Small intestine (tissue), 7 donors: ENCODE results near the gene TNFAIP2. TPM values are rescaled to one million over a fixed set of nuclear protein-coding genes. Genes with fewer than 3 reads are reported as not detected.
"Not testable (repeated sequence)": the region's sequence is repeated elsewhere in the genome, so short reads cannot be mapped to it uniquely, and the experiment has no call there.

Source experiments
- DNase-seq, 2 donors: peaks; one replicate each; pipeline versions ENCODE4 v3.0.0 to v3.0.0-alpha.2; 2013
- FAIRE-seq: peaks from 2 replicates; lab custom pipeline; 2012; peaks lifted over from hg19 to GRCh38; lab: Jason Lieb, UNC
- H3K27ac ChIP-seq, 3 donors: one replicate each; pipeline ENCODE4 v1.5.1; 2013; ENCODE audit warnings: low read length in 2 of 3, mild to moderate bottlenecking in 2 of 3, control low read depth in 1 of 3, inconsistent platforms in 1 of 3, low read depth in 1 of 3, moderate library complexity in 1 of 3
- H3K27me3 ChIP-seq, 3 donors: one replicate each; pipeline ENCODE4 v1.6.1; 2013; ENCODE audit warnings: low read length in 3 of 3, inconsistent platforms in 1 of 3; ENCODE audit not compliant: control insufficient read depth in 3 of 3, insufficient read depth in 3 of 3
- H3K36me3 ChIP-seq, 3 donors: one replicate each; pipeline ENCODE4 v1.6.1; 2013; ENCODE audit warnings: low read length in 3 of 3, inconsistent platforms in 1 of 3, low read depth in 1 of 3, mild to moderate bottlenecking in 1 of 3, moderate library complexity in 1 of 3; ENCODE audit not compliant: control insufficient read depth in 3 of 3, insufficient read depth in 2 of 3
- H3K4me1 ChIP-seq, 3 donors: one replicate each; pipeline ENCODE4 v1.6.1; 2013; ENCODE audit warnings: low read length in 2 of 3, inconsistent platforms in 1 of 3, low read depth in 1 of 3, mild to moderate bottlenecking in 1 of 3, moderate library complexity in 1 of 3; ENCODE audit not compliant: control insufficient read depth in 3 of 3, insufficient read depth in 2 of 3
- H3K4me3 ChIP-seq, 3 donors: one replicate each; pipeline ENCODE4 v1.5.1; 2013; ENCODE audit warnings: low read length in 3 of 3, control low read depth in 1 of 3, inconsistent platforms in 1 of 3, low read depth in 1 of 3, mild to moderate bottlenecking in 1 of 3, moderate library complexity in 1 of 3
- H3K9me3 ChIP-seq, 2 donors: one replicate each; pipeline ENCODE4 v1.6.1; 2013; ENCODE audit warnings: low read depth in 1 of 2, low read length in 1 of 2; ENCODE audit not compliant: control insufficient read depth in 2 of 2, insufficient read depth in 1 of 2
- WGBS, 3 donors: extraction: QIAGEN DNeasy Blood & Tissue Kit; methylation state at CpG; one replicate each; pipeline ENCODE4 v1.1.7; 2013; 5-methylcytosine and 5-hydroxymethylcytosine counted together
- polyA plus RNA-seq, 4 donors: library from polyadenylated mRNA; stranded (reverse) in 3 of 4; unstranded in 1 of 4; fragments of 200-250 nt in 3 of 4; fragments of 120-200 nt in 1 of 4; gene quantifications; one replicate each; pipeline versions ENCODE4 v1.2.1 to v1.2.3, GENCODE V29; 2013
- donor health status: healthy with polysubstance abuse.
- donor health status: control.
- donor health status: control.
- donor health status: Bipolar disorder and iron deficiency.
- donor health status: healthy.

The TNFAIP2 gene
- polyA plus RNA-seq, 4 donors, result 7.2 to 42.9 (median 15.4) TPM

- Histone ChIP-seq H3K27me3 (peaks cover 0 to 32% (median 5%) of the 10 kb centered on the region in 3 donors), H3K9me3 (no peaks in the 10 kb centered on the region), H3K4me3 (no peak overlapping the region), H3K27ac (no peak overlapping the region), H3K4me1 (peaks cover 0 to 2% (median 0%) of the 10 kb centered on the region in 3 donors), H3K36me3 (no peaks in the 10 kb centered on the region)
- FAIRE-seq, result no peak
- DNase-seq, result no peak
- WGBS, 3 donors, result 41 to 54% (median 51%) methylated on average over 4 of the region's 4 CpGs
These were observed 20.8 kb downstream of the TNFAIP2 start for GRCh38 chr14:103144085-103144484.

- FAIRE-seq (no peak), DNase-seq (no peak)
- Histone ChIP-seq H3K4me1 (no peaks in the 10 kb centered on the region), H3K36me3 (no peaks in the 10 kb centered on the region), H3K9me3 (no peaks in the 10 kb centered on the region), H3K27me3 (peaks cover 0 to 17% (median 5%) of the 10 kb centered on the region in 3 donors), H3K27ac (no peak overlapping the region), H3K4me3 (no peak overlapping the region)
- 84 to 87% (median 86%) methylated on average over 19 of the region's 19 CpGs for WGBS, 3 donors
These were observed 23.0 kb downstream of the TNFAIP2 start for GRCh38 chr14:103146141-103146709.

- no peaks in the 10 kb centered on the region for H3K9me3 ChIP-seq
- 40 to 70% (median 47%) methylated on average over 10 of the region's 10 CpGs for WGBS, 3 donors
- DNase-seq, result peak; percentile 9 to 38
- no peaks in the 10 kb centered on the region for H3K4me1 ChIP-seq
- no peak overlapping the region for H3K27ac ChIP-seq
- peaks cover 0 to 5% (median 0%) of the 10 kb centered on the region in 3 donors for H3K27me3 ChIP-seq
- FAIRE-seq, result no peak
- H3K4me3 ChIP-seq, result no peak overlapping the region
- no peaks in the 10 kb centered on the region for H3K36me3 ChIP-seq
These were observed 26.3 kb downstream of the TNFAIP2 start for GRCh38 chr14:103149351-103150237.

GRCh38 chr14:103151270-103151945 lies 28.1 kb downstream of the TNFAIP2 start:
- H3K9me3 ChIP-seq, result no peaks in the 10 kb centered on the region
- no peaks in the 10 kb centered on the region for H3K4me1 ChIP-seq
- peaks cover 0 to under 1% (median 0%) of the 10 kb centered on the region in 3 donors for H3K27me3 ChIP-seq
- no peak overlapping the region for H3K27ac ChIP-seq
- no peak overlapping the region for H3K4me3 ChIP-seq
- 72 to 73% (median 72%) methylated on average over 15 of the region's 15 CpGs for WGBS, 3 donors
- no peak for DNase-seq
- H3K36me3 ChIP-seq, result no peaks in the 10 kb centered on the region
- FAIRE-seq, result no peak

GRCh38 chr14:103155010-103155409 lies 31.7 kb downstream of the TNFAIP2 start:
- WGBS, 3 donors, result 36 to 50% (median 47%) methylated on average over 4 to 6 of the region's 6 CpGs
- H3K9me3 ChIP-seq, result no peaks in the 10 kb centered on the region
- DNase-seq (peak; percentile 58 to 68), FAIRE-seq (no peak)
- no peaks in the 10 kb centered on the region for H3K27me3 ChIP-seq
- H3K27ac ChIP-seq, result no peak overlapping the region
- no peak overlapping the region for H3K4me3 ChIP-seq
- H3K36me3 ChIP-seq, result no peaks in the 10 kb centered on the region
- H3K4me1 ChIP-seq, result no peaks in the 10 kb centered on the region

- not testable (repeated sequence) for DNase-seq, H3K4me1 ChIP-seq, H3K4me3 ChIP-seq, H3K36me3 ChIP-seq, FAIRE-seq, H3K9me3 ChIP-seq, H3K27me3 ChIP-seq, H3K27ac ChIP-seq
- WGBS, 3 donors, result 92 to 93% (median 93%) methylated on average over 6 to 12 of the region's 12 CpGs
These were observed 32.2 kb downstream of the TNFAIP2 start for GRCh38 chr14:103155416-103155815.

- H3K9me3 ChIP-seq, result no peaks in the 10 kb centered on the region
- no peak overlapping the region for H3K27ac ChIP-seq
- no peak overlapping the region for H3K4me3 ChIP-seq
- H3K36me3 ChIP-seq, result no peaks in the 10 kb centered on the region
- WGBS, 3 donors, result 81 to 82% (median 82%) methylated on average over 9 of the region's 9 CpGs
- H3K4me1 ChIP-seq, result no peaks in the 10 kb centered on the region
- DNase-seq (no peak), FAIRE-seq (no peak)
- peaks cover 0 to 1% (median 0%) of the 10 kb centered on the region in 3 donors for H3K27me3 ChIP-seq
These were observed 32.6 kb downstream of the TNFAIP2 start for GRCh38 chr14:103155826-103156394.
